Measurements from ENCODE around the gene UBD. TPM values are rescaled to one million over a fixed set of nuclear protein-coding genes. Genes with fewer than 3 reads are reported as not detected.

UBD gene
- total and polyA plus RNA-seq, 2 of the 13 experiments (the other 11 are each of a cell fraction or from before 2014, with no cell fraction given): 13.9 to 172 TPM

GRCh38 chr6:29564875-29565274 lies 5.3 kb upstream of the UBD start:
- H3K9me3 ChIP-seq (ENCODE audit: low read length): no peaks in the 10 kb centered on the region
- no peak for DNase-seq (ENCODE audit: low spot score)
- H3K4me3 ChIP-seq (replicated peaks in 1 of 3; ENCODE audit: insufficient read depth in 1 of 3, low read depth in 2 of 3, low read length in 3 of 3): no peak overlapping the region
- no peaks in the 10 kb centered on the region for H3K27me3 ChIP-seq (ENCODE audit: control insufficient read depth in 1 of 2, insufficient read depth in 2 of 2, low read length in 2 of 2)
- H2AFZ ChIP-seq (ENCODE audit: low read length): no peak overlapping the region
- no peak overlapping the region for H3K27ac ChIP-seq (ENCODE audit: extremely low read length, insufficient read depth, low read length)
- in situ Hi-C loops (cut with HindIII; ENCODE audit: extremely low pct_ligation_motif_present, low pct_unique_long_range_greater_than_20kb) (no loop called here), intact Hi-C loops (cut with micrococcal nuclease; ENCODE audit: unreplicated experiment) (no loop called here)
- H3K79me2 ChIP-seq (ENCODE audit: insufficient read depth, low read length): no peaks in the 10 kb centered on the region
- no peak overlapping the region for H3K9ac ChIP-seq (ENCODE audit: insufficient read depth, low read depth, low read length)
- no peaks in the 10 kb centered on the region for H4K20me1 ChIP-seq (ENCODE audit: insufficient read depth, low read length)
- CTCF ChIA-PET (ENCODE audit: low intra/inter-chr PET ratio, low total read pairs): no interaction called here
- no peak for FAIRE-seq
- POLR2A ChIA-PET: no interaction called here
- no peak for ATAC-seq
- H3K4me1 ChIP-seq (ENCODE audit: insufficient read depth, low read length): peaks cover 24% of the 10 kb centered on the region
- BruUV-seq (replicated peaks): no TSS peak
- H3K4me2 ChIP-seq (ENCODE audit: low read depth, low read length): no peak overlapping the region
- TF ChIP-seq, protein P1, sequence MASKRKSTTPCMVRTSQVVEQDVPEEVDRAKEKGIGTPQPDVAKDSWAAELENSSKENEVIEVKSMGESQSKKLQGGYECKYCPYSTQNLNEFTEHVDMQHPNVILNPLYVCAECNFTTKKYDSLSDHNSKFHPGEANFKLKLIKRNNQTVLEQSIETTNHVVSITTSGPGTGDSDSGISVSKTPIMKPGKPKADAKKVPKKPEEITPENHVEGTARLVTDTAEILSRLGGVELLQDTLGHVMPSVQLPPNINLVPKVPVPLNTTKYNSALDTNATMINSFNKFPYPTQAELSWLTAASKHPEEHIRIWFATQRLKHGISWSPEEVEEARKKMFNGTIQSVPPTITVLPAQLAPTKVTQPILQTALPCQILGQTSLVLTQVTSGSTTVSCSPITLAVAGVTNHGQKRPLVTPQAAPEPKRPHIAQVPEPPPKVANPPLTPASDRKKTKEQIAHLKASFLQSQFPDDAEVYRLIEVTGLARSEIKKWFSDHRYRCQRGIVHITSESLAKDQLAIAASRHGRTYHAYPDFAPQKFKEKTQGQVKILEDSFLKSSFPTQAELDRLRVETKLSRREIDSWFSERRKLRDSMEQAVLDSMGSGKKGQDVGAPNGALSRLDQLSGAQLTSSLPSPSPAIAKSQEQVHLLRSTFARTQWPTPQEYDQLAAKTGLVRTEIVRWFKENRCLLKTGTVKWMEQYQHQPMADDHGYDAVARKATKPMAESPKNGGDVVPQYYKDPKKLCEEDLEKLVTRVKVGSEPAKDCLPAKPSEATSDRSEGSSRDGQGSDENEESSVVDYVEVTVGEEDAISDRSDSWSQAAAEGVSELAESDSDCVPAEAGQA (IDR thresholded peaks at IDR 0.05; ENCODE audit: low read depth): no peak
- TF ChIP-seq, protein P1 (CRISPR knock-in tag; IDR thresholded peaks at IDR 0.05; ENCODE audit: borderline replicate concordance): no peak
- TF ChIP-seq RFX5 (IDR thresholded peaks at IDR 0.05; ENCODE audit: low read depth, low read length): peak; percentile 96
- TF ChIP-seq RFXANK (CRISPR knock-in tag; IDR thresholded peaks at IDR 0.05): peak; percentile 82; the same call in 1 of the 2 replicates
- H3K36me3 ChIP-seq (replicated peaks in 1 of 2; ENCODE audit: control insufficient read depth in 1 of 2, insufficient read depth in 2 of 2, low read length in 2 of 2): no peaks in the 10 kb centered on the region

All from HepG2 (cell line).